Hepatocyte (in vitro differentiated cells): Measurements from ENCODE around the gene FALEC. TPM values are rescaled to one million over a fixed set of nuclear protein-coding genes. Genes with fewer than 3 reads are reported as not detected.
A peak's percentile ranks its signal among the peaks of the same experiment; 100 is the strongest.

ENCODE experiments used
- DNase-seq: peaks from one replicate; pipeline ENCODE4 v3.0.0-alpha.2; 2016; ENCODE audit warnings: low spot score
- H2AFZ ChIP-seq: fragments of 200-600 bp; sonication (generic); 2 replicates; pipeline ENCODE4 v1.6.0; 2016; ENCODE audit warnings: antibody characterized with exemption, mild to moderate bottlenecking
- H3K27ac ChIP-seq: fragments of 200-600 bp; sonication (generic); 2 replicates; pipeline ENCODE4 v1.5.1; 2016; ENCODE audit warnings: mild to moderate bottlenecking
- H3K27me3 ChIP-seq: fragments of 200-600 bp; sonication (generic); 2 replicates; pipeline ENCODE4 v1.6.1; 2016
- H3K36me3 ChIP-seq: fragments of 200-600 bp; sonication (generic); replicated peaks from 2 replicates; pipeline ENCODE4 v1.5.1; 2016; ENCODE audit warnings: low read depth; ENCODE audit not compliant: insufficient read depth
- H3K4me1 ChIP-seq: fragments of 200-600 bp; sonication (generic); 2 replicates; pipeline ENCODE4 v1.5.1; 2016; ENCODE audit warnings: mild to moderate bottlenecking, moderate library complexity; ENCODE audit not compliant: insufficient read depth
- H3K4me2 ChIP-seq: fragments of 200-600 bp; sonication (generic); 2 replicates; pipeline ENCODE4 v1.6.0; 2016
- H3K4me3 ChIP-seq: fragments of 200-600 bp; sonication (generic); 2 replicates; pipeline ENCODE4 v1.5.1; 2016; ENCODE audit warnings: mild to moderate bottlenecking
- H3K79me2 ChIP-seq: fragments of 200-600 bp; sonication (generic); 2 replicates; pipeline ENCODE4 v1.6.0; 2017; ENCODE audit warnings: mild to moderate bottlenecking
- H3K9me2 ChIP-seq: fragments of 200-600 bp; sonication (generic); replicated peaks from 2 replicates; pipeline ENCODE4 v1.6.0; 2017; ENCODE audit warnings: mild to moderate bottlenecking; ENCODE audit not compliant: insufficient read depth
- H3K9me3 ChIP-seq: fragments of 200-600 bp; sonication (generic); 2 replicates; pipeline ENCODE4 v1.5.1; 2016; ENCODE audit warnings: low read depth, mild to moderate bottlenecking
- H4K20me1 ChIP-seq: fragments of 200-600 bp; sonication (generic); 2 replicates; pipeline ENCODE4 v1.6.0; 2016; ENCODE audit warnings: mild to moderate bottlenecking; ENCODE audit not compliant: insufficient read depth, poor library complexity, severe bottlenecking
- EZH2 ChIP-seq: fragments of 200-600 bp; sonication (generic); IDR thresholded peaks from 2 replicates; pipeline ENCODE4 v1.6.1; 2016; ENCODE audit warnings: antibody characterized with exemption, mild to moderate bottlenecking, borderline replicate concordance
- EZH2phosphoT487 ChIP-seq: fragments of 200-600 bp; sonication (generic); IDR thresholded peaks from one replicate; pipeline ENCODE4 v1.6.1; 2018; ENCODE audit warnings: antibody characterized with exemption, mild to moderate bottlenecking, low read depth, moderate library complexity; ENCODE audit not compliant: unreplicated experiment, severe bottlenecking
- WGBS: methylation state at CpG from one replicate; pipeline ENCODE4 v1.1.6; 2016; ENCODE audit warnings: low lambda C conversion rate; ENCODE audit errors: missing lambda C conversion rate; 5-methylcytosine and 5-hydroxymethylcytosine counted together
- polyA plus RNA-seq: library from polyadenylated mRNA; unstranded; fragments of >200 nt; fragmentation: Nextera tagmentation; extraction: Ambion mirVana; gene quantifications from 2 replicates; pipeline ENCODE4 v1.2.1, GENCODE V29; 2016
- total RNA-seq: library from RNA; depleted of rRNA; stranded (reverse); fragments of >200 nt; gene quantifications from 2 replicates; pipeline ENCODE4 v1.2.3, GENCODE V29; 2014
- TF ChIP-seq, protein P1 (sequence below): fragments of 200-600 bp; sonication (generic); IDR thresholded peaks from 2 replicates; pipeline ENCODE4 v1.5.1; 2016; ENCODE audit warnings: antibody characterized with exemption, mild to moderate bottlenecking; ENCODE audit not compliant: poor library complexity

Gene FALEC
- total and polyA plus RNA-seq, 2 experiments from 2014 or later: 0.39 TPM; not detected in 1

DNA sequence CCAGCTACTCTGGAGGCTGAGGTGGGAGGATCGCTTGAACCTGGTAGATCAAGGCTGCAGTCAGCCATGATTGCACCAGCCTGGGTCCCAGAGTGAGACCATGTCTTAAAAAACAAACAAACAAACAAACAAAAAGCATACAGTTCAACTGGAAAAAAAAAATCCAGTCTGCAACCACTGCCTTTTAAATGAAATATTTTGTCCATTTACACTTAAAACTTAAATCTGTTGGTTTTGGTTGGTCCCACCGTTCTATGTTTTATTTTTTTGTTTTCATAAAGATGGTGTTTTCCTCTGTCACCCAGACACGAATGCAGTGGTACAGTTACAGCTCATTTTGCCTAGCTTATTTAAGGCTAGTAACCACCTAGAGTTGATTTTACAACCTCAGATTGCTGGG is 9.8 kb downstream of the FALEC start:
- no peaks in the 10 kb centered on the region for H3K27me3 ChIP-seq
- no peak for DNase-seq
- H4K20me1 ChIP-seq: no peaks in the 10 kb centered on the region
- H3K27ac ChIP-seq: no peak overlapping the region
- H3K9me2 ChIP-seq: no peaks in the 10 kb centered on the region
- H3K36me3 ChIP-seq: no peaks in the 10 kb centered on the region
- H3K4me2 ChIP-seq: no peak overlapping the region
- TF ChIP-seq EZH2phosphoT487: no peak
- TF ChIP-seq EZH2: no peak
- TF ChIP-seq, protein P1, sequence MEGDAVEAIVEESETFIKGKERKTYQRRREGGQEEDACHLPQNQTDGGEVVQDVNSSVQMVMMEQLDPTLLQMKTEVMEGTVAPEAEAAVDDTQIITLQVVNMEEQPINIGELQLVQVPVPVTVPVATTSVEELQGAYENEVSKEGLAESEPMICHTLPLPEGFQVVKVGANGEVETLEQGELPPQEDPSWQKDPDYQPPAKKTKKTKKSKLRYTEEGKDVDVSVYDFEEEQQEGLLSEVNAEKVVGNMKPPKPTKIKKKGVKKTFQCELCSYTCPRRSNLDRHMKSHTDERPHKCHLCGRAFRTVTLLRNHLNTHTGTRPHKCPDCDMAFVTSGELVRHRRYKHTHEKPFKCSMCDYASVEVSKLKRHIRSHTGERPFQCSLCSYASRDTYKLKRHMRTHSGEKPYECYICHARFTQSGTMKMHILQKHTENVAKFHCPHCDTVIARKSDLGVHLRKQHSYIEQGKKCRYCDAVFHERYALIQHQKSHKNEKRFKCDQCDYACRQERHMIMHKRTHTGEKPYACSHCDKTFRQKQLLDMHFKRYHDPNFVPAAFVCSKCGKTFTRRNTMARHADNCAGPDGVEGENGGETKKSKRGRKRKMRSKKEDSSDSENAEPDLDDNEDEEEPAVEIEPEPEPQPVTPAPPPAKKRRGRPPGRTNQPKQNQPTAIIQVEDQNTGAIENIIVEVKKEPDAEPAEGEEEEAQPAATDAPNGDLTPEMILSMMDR: no peak
- 86% methylated on average over 3 of the region's 3 CpGs for WGBS
- no peaks in the 10 kb centered on the region for H3K79me2 ChIP-seq
- no peak overlapping the region for H2AFZ ChIP-seq
- H3K9me3 ChIP-seq: no peaks in the 10 kb centered on the region
- no peaks in the 10 kb centered on the region for H3K4me1 ChIP-seq
- H3K4me3 ChIP-seq: no peak overlapping the region

DNA sequence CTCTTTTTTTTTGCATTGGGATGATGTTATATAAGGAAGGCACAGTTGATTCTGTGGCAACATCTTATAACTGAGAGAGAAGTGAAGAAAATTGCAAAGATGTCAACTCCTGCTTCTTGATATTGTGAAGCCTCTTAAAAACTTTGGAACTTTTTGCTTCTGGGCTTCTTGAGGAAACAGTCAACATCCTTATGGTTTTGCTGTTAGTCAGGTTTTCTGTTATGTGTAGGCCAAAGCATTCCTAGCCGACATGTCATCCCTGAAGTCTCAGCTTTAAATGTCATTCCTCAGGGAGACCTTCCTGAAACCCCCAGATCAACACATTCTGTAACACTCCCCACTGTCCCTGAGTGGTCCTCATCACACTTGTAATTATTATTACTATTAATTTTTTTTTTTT is 12.6 kb downstream of the FALEC start:
- Histone ChIP-seq H3K27me3 (no peaks in the 10 kb centered on the region), H4K20me1 (no peaks in the 10 kb centered on the region), H3K9me3 (no peaks in the 10 kb centered on the region), H2AFZ (no peak overlapping the region), H3K36me3 (no peaks in the 10 kb centered on the region), H3K27ac (no peak overlapping the region), H3K4me1 (peaks cover 6% of the 10 kb centered on the region), H3K4me3 (no peak overlapping the region), H3K4me2 (no peak overlapping the region), H3K79me2 (no peaks in the 10 kb centered on the region), H3K9me2 (no peaks in the 10 kb centered on the region)
- no peak for DNase-seq
- WGBS: 59% methylated on average over 1 of the region's 1 CpG
- TF ChIP-seq EZH2: no peak
- no peak for TF ChIP-seq EZH2phosphoT487
- TF ChIP-seq, protein P1: no peak

DNA sequence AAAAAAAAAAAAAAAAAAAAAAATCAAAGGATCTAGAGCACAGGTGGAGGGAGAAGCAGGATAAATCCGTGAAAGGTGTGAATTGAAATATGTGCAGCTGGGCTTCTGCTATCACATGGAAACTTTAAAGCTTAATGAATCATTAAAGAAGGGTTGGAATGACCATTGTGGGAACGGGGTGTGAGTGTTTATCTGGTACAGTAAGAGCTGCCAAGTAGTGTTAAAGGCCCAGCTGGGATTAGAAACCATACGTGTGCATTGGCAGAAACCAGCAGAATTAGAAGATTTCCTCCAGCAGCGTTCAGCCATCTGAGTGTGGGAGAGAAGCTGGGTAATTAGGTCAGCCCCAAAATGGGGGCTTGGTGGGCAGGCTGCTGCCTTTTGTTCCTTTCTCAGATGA is 13.5 kb downstream of the FALEC start:
- Histone ChIP-seq H4K20me1 (no peaks in the 10 kb centered on the region), H3K4me3 (no peak overlapping the region), H3K4me2 (no peak overlapping the region), H3K4me1 (peaks cover 6% of the 10 kb centered on the region), H3K79me2 (no peaks in the 10 kb centered on the region), H2AFZ (no peak overlapping the region), H3K36me3 (no peaks in the 10 kb centered on the region), H3K9me3 (no peaks in the 10 kb centered on the region), H3K27ac (peak overlapping the region; percentile 16), H3K9me2 (no peaks in the 10 kb centered on the region), H3K27me3 (no peaks in the 10 kb centered on the region)
- WGBS: 49% methylated on average over 4 of the region's 4 CpGs
- DNase-seq: no peak
- no peak for TF ChIP-seq EZH2
- no peak for TF ChIP-seq EZH2phosphoT487
- TF ChIP-seq, protein P1: no peak
